ENCODE measurements around the gene ATP5ME. TPM values are rescaled to one million over a fixed set of nuclear protein-coding genes. Genes with fewer than 3 reads are reported as not detected.

ATP5ME gene
- total and polyA plus RNA-seq, 2 donors from 2014 or later: 248 to 1,928 TPM

GRCh38 chr4:632196-632790 is 41.8 kb downstream of the ATP5ME start:
- no peaks in the 10 kb centered on the region for H3K36me3 ChIP-seq (ENCODE audit: control insufficient read depth in 2 of 3, insufficient read depth in 3 of 3, low read length in 3 of 3)
- no peak overlapping the region for H3K4me3 ChIP-seq (ENCODE audit: low read length in 3 of 3)
- H3K9me3 ChIP-seq (ENCODE audit: control insufficient read depth in 2 of 3, insufficient read depth in 1 of 3, low read length in 3 of 3): peaks cover 0 to 4% (median 2%) of the 10 kb centered on the region in 3 donors
- no peak for FAIRE-seq
- no peaks in the 10 kb centered on the region for H3K4me1 ChIP-seq (ENCODE audit: control insufficient read depth in 2 of 3, insufficient read depth in 2 of 3, low read depth in 1 of 3, low read length in 3 of 3)
- H3K27me3 ChIP-seq (ENCODE audit: control insufficient read depth, insufficient read depth, low read length): no peaks in the 10 kb centered on the region
- DNase-seq: peak in 2 of 5 donors; percentile 12 to 25
- TF ChIP-seq CTCF (IDR thresholded peaks at IDR 0.05; ENCODE audit: borderline replicate concordance, extremely low read depth, insufficient read depth): no peak
- no peak overlapping the region for H3K27ac ChIP-seq (ENCODE audit: low read depth in 2 of 2, low read length in 2 of 2)
- H3K9ac ChIP-seq (ENCODE audit: low read length in 3 of 3): no peak overlapping the region
- intact Hi-C loops (cut with DNase I): no loop called here

- peak in 1 of 5 donors; percentile 52 for DNase-seq
- no peak overlapping the region for H3K4me3 ChIP-seq (ENCODE audit: low read length in 3 of 3)
- H3K9me3 ChIP-seq (ENCODE audit: control insufficient read depth in 2 of 3, insufficient read depth in 1 of 3, low read length in 3 of 3): peaks cover 0 to 4% (median 2%) of the 10 kb centered on the region in 3 donors
- H3K27ac ChIP-seq (ENCODE audit: low read depth in 2 of 2, low read length in 2 of 2): no peak overlapping the region
- no peak for FAIRE-seq
- H3K27me3 ChIP-seq (ENCODE audit: control insufficient read depth, insufficient read depth, low read length): no peaks in the 10 kb centered on the region
- H3K36me3 ChIP-seq (ENCODE audit: control insufficient read depth in 2 of 3, insufficient read depth in 3 of 3, low read length in 3 of 3): no peaks in the 10 kb centered on the region
- no peak overlapping the region for H3K9ac ChIP-seq (ENCODE audit: low read length in 3 of 3)
- TF ChIP-seq CTCF (IDR thresholded peaks at IDR 0.05; ENCODE audit: borderline replicate concordance, extremely low read depth, insufficient read depth): no peak
- no peaks in the 10 kb centered on the region for H3K4me1 ChIP-seq (ENCODE audit: control insufficient read depth in 2 of 3, insufficient read depth in 2 of 3, low read depth in 1 of 3, low read length in 3 of 3)
- intact Hi-C loops (cut with DNase I): no loop called here
These were observed 43.4 kb downstream of the ATP5ME start for GRCh38 chr4:630656-631055.

- DNase-seq: peak in 2 of 5 donors; percentile 31 to 41
- TF ChIP-seq CTCF (IDR thresholded peaks at IDR 0.05; ENCODE audit: borderline replicate concordance, extremely low read depth, insufficient read depth): no peak
- no peak overlapping the region for H3K27ac ChIP-seq (ENCODE audit: low read depth in 2 of 2, low read length in 2 of 2)
These were observed 44.0 kb downstream of the ATP5ME start for GRCh38 chr4:629915-630641.

More at GRCh38 chr4:629915-630641, 44.0 kb downstream of the ATP5ME start:
- intact Hi-C loops (cut with DNase I): no loop called here
- H3K36me3 ChIP-seq (ENCODE audit: control insufficient read depth in 2 of 3, insufficient read depth in 3 of 3, low read length in 3 of 3): no peaks in the 10 kb centered on the region
- H3K9ac ChIP-seq (ENCODE audit: low read length in 3 of 3): no peak overlapping the region
- H3K4me3 ChIP-seq (ENCODE audit: low read length in 3 of 3): no peak overlapping the region
- FAIRE-seq: no peak
- H3K27me3 ChIP-seq (ENCODE audit: control insufficient read depth, insufficient read depth, low read length): no peaks in the 10 kb centered on the region
- H3K4me1 ChIP-seq (ENCODE audit: control insufficient read depth in 2 of 3, insufficient read depth in 2 of 3, low read depth in 1 of 3, low read length in 3 of 3): peaks cover 0 to 2% (median 0%) of the 10 kb centered on the region in 3 donors
- peaks cover 0 to 4% (median 2%) of the 10 kb centered on the region in 3 donors for H3K9me3 ChIP-seq (ENCODE audit: control insufficient read depth in 2 of 3, insufficient read depth in 1 of 3, low read length in 3 of 3)

Measured in kidney (tissue), 14 donors.